ENCODE results near the gene SCFD2. TPM values are rescaled to one million over a fixed set of nuclear protein-coding genes. Genes with fewer than 3 reads are reported as not detected.
"Not testable (repeated sequence)": the region's sequence is repeated elsewhere in the genome, so short reads cannot be mapped to it uniquely, and the experiment has no call there.

Gene SCFD2
- polyA plus RNA-seq, 1 donor: 13.9 TPM

DNA sequence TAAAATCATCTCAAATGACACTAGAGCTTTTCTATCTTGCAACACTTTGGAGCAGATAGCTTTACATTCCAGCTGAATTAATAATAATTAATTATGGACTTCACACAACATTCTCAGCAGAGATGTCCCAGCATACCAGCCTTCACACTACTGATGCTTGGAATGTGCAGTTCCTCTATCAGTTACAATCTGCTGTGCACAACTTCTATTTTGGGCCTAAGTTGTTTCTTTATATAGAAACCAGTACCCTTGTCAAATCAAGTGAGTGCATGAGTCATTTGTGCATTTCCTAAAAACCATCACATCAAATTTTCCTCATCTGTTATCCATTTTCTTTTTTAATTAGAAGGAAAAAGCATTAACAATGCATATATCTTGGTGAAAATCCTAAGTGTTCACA lies 512.5 kb downstream of the SCFD2 start:
- no peak for DNase-seq

DNA sequence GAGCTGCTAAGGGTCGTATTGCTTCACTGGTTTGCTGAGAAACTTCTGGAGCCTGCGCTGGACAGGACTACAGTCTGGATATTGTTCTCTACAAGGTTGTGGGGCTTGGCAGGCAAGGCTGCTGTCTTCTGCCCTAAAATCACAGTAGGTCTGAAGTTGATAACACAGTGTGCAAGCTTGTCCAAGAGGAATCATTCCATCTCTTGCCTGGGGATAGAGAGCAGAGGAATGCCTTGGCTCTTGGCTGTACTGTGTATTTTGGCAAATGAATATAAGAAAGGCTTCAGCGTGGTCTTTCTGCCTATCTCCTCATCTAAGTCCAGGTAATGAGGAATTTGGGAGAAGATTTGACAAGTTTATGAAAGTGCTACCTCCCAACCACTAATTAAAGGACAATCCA lies 513.1 kb downstream of the SCFD2 start:
- no peak for DNase-seq

DNA sequence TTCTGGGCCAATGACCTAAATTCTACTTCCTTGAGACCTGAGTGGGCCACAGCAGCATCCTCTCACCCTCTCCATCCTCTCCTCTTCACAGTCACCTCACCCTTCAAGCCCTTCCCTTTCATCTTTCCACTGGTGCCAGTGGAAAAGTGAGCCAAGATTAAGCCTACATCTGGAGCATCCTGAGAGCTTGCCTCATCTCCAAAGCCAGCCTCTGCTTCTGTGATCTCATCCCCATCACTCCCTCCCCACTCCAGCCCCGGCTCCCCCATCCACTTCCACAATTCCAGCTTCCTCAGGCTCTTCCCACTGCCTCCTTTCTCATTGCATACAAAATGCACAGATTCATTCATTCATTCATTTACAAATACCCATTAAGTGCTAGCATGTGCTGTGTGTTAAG lies 513.8 kb downstream of the SCFD2 start:
- DNase-seq: no peak

DNA sequence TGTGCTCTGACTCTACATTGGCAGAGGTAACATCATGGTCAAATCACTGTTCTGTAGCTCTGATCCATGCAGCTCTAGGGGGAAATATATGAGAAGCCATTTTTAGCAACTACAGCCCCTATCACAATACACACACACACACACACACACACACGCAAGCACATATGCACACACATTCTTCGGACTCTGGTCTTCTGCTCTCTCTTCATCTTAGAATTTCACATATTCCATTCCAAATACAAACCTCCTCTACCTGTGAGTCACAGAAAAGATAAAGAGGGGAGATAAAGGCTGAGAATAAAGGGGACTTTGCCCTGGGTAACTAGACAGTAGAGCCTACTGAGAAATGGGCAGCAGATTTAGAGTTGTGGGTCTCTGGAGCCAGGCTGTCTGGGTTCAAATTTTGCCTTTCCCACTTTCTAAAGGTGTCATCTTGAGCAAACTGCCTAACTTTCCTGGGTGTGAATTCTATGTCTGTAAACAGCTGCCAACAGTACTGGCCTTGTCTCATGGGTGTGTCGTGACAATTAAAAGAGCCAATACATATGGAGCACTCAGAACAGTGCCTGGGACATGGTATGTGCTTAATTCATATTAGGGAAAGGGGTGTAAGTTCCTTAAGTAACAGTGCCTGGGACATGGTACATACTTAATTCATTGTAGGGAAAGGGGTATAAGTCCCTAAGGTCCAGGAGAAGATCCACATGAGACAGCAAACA lies 515.3 kb downstream of the SCFD2 start:
- no peak for DNase-seq

DNA sequence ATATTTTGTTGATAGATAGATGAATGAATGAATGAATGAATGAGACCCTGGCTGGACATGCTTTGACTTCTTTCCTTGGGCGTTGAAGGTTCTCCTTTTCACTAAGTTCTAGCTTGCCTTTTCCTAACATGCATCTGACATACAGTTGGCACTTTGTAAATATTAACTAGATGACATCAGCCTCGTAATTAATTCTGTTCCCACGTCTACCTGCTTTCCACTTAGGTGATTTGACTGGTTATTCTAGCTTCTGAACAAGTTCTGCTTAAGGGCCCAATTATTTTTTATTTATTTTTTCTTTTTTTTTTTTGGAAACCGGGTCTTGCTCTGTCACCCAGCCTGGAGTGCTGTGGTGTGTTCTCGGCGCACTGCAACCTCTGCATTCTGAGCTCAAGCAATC lies 517.6 kb downstream of the SCFD2 start:
- DNase-seq: no peak

DNA sequence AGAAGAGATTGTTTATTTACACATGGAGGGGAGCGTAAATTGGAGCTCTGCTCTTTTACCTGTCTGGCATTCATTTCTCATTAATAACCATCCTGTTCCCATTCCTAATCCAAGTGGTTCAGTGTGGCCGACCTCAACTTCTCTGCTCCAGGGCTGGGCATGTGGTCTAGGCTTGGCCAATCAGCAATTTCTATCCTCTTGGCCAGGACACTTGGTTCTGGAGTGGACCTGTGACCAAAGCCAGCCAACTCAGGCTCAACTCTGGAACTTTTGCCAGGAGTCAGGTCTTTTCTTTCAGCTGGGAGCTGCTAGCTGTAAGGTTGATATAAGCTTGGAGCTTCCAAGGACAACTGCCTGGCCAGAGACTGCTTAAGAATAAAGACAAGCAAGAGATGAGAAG lies 519.4 kb downstream of the SCFD2 start:
- DNase-seq: no peak

DNA sequence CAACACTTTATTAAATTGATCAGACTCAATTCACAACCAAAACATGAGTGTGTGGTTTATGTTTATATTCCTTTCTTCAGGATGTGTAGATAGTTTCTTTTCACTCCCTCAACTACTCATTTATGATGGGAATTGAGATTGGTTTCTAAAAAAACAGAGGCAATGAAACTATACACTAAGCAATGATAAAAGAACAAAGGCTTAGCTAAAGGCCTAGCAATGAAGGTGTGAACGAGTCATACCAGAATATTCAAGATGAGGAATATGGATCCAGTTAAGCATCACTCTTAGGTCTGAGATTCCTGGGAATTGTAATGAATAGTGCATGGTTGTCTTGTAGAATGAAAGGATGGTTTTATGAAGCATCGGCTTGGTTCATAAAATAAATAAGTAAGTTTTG lies 521.3 kb downstream of the SCFD2 start:
- DNase-seq: no peak

DNA sequence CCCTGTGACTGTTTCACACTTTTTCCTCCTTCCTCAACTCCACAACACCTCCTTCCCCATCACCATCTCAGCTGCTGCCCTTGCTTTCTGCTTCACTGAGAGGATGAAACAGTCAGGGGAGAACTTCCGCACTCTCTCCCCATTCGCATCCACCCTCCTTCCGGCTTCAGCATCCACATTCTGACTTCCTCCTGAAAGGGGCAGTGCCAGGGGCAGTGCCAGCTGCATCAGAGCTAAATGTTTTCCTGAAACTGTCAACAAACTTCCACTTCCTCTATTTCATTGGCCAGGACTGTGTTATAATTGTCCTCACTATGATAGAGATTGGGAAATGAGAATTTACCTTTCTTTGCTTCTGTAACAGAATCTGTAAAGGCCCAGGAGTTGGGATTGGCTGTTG lies 521.9 kb downstream of the SCFD2 start:
- no peak for DNase-seq

DNA sequence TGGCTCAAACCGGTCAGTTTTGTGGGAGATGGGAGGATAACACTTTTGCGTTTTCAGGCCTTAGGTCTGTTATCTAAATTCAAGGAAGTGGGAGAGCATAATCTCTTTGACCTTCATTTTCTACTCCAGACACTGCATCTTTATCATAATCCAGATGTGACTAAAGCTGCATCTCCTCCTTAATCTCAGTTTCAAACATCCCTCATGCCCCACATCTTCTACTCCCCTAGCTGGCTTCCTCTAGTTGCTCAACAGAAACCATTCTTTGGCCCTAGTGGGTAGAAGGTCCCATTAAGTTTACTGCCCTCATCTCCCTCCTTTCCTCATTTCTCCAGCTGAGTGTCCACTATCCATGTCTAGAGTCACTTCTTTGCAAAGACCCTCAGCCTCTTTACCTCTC lies 522.5 kb downstream of the SCFD2 start:
- DNase-seq: no peak

DNA sequence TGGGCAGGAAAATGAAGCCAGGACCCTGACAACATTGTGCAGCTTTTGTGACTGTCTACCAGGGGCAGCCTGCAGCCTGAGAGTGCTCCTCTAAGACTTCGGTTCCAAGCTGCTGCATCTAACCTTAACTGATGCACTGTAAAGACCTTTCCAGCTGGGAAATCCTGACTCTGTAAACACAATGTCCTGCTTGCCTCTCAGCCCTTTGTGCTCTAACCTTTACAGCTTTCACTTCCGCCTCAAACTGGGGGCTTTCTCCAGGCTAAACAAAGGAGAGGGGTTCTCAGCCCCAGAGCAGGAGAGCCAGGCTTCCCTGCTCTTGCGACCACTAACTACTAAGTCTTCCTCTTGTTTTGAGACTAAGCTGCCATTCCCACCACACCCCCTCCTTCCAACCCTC lies 523.1 kb downstream of the SCFD2 start:
- no peak for DNase-seq

DNA sequence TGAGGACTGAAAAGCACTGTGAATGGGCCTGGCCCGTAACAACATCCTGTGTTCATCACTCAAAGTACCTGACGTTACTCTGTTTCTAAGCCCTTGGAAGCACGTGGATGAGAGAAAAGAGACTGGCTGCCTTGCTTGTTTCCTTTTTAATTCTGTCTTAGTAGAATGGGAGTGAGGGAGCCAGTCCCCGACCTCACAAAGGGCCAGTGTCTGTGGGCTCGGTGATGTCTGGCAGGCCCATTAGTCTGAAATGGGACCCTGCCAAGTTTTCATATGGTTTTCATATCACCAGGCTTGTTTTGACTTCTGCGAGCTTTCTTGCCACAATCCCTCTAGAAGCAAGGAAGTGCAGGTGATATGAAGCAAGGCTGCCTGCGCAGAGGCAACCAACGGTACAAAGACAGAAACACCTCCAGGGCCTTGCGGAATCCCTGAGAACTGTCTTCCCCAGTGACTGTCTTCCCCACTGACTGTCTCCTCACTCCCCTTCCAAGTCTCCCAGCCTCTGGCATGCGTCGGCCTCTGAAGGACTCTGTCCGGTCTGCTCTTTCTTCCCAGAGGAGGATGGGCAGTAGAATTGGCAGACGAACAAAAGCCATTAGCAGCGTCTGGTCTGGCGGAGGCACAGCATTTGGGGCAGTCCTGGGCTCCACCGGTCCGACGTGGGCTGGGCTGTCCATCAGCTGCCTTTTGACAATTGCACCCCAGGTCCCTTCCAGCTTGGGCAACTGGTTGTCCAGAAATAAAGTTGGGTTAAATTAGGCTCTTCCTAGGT lies 524.0 kb downstream of the SCFD2 start:
- DNase-seq: no peak

DNA sequence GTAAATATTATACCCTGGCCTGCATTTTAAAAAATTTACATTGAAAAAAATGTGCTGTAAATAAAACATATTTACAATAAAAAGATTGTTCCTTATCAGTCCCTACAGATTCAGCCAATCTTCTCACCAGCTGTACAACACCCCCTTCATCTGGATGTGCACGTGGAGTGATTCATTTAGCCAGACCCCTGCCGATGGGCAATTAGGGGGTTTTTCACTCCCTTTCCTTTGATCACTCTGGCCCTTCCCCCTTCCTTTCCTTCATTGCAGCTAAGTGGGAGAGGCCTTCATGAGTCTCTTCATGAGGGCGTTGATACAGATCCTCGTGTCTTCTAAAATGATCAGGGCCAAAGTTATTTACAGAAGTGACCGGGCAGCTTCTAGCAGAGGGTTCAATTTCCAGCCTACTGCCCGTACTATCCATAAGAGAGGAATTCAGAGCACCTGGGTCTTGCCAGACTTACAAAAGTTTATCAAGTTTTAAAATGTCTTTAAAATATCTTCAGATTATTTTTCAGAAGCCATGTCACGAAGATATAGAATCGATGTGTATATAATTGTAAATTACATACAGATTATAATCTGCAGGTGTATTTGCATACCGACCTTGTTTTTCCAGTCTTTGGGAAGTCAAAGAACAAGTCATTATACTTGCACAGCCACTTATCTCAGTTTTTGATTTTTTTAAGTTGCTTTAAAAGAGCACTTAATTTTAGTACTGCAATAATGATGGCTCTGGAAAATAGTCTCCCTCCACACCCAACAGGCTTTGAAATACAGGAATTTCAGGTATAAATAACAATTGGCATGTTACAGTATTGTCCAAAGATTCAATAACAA lies 525.1 kb downstream of the SCFD2 start:
- DNase-seq: no peak

DNA sequence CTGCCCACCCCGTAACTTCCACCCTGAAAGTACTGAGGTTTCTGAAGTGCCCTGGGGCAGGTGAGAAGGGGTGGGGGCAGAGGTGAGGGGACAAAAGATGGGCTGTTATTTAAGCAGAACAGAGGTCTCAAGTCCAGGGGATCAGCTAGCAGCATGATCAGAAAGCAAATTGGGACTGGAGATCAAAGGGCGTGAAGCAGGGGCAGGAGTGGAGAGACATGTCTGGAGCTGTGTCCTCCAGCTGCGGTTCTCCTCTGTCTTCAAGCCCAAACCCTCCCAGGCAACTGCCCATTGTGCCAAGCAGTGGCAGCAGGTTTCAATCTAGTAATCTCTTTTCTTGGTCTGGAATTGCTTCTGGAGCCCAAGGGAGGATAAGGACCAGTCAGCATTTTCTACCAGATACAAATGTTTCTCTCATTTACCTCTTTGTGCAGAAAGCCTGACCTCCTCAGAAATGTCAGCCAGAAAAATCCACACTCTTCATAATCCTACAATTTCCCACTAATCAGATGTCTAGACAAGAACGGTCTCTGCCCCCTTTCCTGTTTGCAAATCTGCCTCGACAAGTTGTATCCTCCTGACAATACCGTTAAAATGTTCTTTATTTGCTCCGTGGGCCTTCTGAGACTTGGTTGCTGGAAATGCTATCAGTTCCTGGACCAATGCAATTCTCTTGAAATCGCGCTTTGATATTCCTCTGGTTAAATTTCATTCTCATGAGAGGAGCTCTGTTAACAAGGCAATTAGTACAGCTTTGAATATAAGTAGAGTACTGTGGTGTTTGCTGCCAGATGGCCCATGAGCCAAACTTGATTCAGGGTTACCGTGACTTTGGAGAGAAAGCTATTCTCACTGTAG lies 526.9 kb downstream of the SCFD2 start:
- DNase-seq: no peak

DNA sequence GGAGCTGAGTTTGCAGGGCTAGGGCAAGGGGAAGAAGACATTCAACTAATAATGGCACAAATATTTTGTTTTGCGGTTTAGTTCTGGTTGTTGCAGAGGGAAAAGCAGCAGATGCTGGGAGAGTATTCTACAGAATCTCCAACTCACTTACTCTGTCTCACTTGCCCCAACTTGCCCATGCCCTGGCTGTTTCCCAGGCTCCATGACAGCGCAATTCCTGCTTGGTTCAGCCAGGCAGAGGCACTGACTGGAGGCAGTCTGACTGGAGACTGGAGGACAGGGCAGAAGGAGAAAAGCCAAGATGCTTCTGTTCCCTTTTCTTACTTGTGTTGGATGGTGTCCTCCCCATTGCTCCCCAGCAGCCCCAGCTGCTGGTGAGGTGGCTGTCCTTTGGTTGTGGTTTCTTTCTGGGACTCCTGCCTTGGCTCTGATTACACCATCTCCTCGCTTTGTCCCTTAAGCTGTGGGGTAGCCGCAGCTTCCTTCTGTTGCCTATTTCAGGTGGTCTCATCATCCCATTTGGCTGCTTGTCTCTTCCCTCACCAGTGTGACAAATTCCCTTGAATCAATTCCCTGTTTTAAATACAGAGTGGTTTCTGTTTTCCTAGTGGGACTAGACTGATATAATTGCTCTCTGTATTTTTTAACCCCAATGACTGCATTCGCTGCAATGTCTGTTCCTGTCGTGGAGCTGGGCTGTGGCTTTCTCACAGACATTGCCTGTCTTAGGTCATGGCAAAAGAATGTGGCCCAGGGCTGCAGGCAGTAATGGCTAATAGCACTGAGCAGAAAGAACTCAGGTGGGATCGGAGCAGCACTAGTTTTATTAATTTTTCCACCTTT lies 527.9 kb downstream of the SCFD2 start:
- DNase-seq: no peak

DNA sequence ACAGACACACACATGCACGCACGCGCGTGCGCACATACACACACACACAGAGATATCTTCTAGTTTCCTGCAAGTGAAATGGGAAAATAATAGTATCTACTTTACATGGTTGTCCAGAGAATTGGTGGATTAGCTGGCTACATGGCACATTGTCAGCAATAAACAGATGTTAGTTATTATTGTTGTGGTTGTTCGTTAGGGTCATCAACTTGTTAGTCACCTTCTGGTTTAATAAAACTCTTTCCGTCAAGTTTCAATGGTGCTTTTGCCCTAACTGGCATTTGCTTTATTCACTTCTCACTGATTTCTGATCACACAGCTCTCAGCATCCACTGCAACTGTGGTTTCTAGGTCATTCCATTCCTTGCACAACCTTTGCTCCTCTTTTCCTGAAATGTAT lies 529.2 kb downstream of the SCFD2 start:
- DNase-seq: no peak

DNA sequence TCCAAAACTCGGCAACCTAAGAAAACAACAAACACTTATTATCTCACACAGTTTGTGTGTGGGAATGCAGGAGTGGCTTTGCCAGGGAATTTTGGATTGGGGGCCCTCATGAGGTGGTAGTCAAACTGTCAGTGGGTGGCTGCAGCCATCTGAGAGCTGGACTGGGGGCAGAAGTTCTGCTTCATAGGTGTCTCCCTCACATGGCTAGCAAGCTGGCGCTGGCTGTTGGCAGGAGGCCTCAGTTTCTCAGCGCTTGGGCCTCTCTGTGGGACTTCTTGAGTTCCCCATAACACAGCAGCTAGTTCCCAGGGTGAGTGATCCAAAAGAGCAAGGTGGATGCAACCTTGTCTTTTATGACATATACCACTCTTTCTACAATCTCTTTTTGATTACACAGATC lies 529.7 kb downstream of the SCFD2 start:
- DNase-seq: no peak

DNA sequence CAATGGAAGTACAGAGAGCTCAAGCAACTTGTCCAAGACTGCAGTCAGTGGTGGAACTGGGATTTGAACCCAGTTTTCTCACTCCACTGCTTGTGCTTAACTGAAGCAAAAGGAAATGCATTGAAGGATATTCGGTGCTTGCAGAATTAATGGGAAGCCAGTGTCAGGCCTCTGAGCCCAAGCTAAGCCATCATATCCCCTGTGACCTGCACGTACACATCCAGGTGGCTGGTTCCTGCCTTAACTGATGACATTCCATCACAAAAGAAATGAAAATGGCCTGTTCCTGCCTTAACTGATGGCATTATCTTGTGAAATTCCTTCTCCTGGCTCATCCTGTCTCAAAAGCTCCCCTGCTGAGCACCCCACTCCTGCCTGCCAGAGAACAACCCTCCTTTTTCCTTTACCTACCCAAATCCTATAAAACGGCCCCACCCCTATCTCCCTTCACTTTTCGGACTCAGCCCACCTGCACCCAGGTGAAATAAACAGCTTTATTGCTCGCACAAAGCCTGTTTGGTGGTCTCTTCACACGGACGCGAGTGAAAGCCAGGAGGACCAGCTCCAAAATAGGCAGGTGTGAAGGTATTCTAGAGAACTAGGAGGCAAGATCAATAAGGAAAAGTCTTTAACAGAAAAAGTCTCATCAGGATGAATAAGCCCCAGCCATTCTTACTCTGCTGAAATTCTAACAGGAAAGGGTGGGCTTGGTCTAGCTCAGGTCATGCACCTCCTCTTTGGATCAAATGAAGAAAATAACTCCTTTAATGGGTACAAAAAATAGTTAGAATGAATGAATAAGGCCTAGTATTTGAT lies 531.0 kb downstream of the SCFD2 start:
- not testable (repeated sequence) for DNase-seq

DNA sequence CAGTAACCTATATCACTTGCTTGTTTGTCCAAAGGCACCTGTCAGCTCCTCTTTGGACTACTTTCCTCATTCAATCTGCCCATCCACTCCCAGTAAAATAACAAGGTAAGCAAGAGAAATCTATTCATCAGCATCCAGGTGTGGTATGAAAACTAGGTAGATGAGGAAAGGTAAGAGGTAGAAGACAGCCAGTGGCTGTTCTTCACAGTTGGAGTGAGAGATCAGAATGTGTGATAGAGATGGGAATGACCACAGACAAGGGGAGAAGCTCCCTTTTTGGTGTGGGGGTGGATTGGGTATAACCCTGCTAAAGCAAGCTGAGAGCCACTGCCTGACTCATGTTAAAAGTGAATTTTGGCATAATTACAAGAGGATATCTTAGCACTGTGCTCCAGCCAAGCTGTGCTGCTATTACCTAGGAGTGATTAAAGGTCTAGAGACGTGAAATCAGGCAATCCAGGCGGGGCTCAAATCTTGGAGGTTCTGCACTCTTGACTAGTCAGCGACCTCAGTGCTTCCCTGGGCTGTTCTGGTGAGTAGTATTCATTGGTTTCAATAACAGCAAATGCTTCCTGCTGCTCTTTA lies 531.8 kb downstream of the SCFD2 start:
- DNase-seq: no peak

DNA sequence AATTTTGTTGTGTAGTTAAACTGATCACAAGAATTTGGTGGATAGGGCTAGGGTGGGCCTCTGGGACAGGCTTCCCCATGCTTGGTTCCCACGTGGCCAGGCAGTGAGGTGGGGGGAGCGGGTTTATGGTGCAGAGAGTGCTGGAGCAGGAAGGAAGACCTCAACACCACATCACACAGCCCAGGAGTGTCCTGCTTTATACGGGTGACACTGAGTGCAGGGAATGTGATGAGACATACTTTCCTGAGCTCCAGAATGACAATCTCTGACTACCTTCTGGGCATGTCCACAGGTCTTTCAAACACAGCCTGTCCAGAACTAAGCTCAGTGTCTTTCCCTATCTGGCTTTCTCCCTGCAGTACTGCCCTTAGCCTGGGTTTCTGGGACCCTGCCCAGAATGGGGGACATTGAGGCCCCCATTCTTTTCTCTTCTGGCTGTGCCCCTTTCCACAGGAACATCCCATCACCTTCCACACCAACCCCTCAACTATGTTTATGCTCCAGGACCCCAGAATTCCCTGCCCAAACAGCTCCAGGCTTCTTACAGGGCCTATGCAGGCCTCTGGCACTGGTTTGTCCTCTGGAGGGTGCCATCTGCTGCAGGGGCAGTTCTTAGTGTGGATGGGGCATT lies 540.3 kb downstream of the SCFD2 start:
- no peak for DNase-seq
